IPS-NIHi7 (cell line): ENCODE results near the gene C2CD2L.
"Not testable (repeated sequence)": the region's sequence is repeated elsewhere in the genome, so short reads cannot be mapped to it uniquely, and the experiment has no call there.

ENCODE experiments used
- DNase-seq: peaks from one replicate; pipeline ENCODE4 v3.0.0; 2012; ENCODE audit warnings: mixed read lengths; ENCODE audit errors: extremely low spot score

C2CD2L gene

DNA sequence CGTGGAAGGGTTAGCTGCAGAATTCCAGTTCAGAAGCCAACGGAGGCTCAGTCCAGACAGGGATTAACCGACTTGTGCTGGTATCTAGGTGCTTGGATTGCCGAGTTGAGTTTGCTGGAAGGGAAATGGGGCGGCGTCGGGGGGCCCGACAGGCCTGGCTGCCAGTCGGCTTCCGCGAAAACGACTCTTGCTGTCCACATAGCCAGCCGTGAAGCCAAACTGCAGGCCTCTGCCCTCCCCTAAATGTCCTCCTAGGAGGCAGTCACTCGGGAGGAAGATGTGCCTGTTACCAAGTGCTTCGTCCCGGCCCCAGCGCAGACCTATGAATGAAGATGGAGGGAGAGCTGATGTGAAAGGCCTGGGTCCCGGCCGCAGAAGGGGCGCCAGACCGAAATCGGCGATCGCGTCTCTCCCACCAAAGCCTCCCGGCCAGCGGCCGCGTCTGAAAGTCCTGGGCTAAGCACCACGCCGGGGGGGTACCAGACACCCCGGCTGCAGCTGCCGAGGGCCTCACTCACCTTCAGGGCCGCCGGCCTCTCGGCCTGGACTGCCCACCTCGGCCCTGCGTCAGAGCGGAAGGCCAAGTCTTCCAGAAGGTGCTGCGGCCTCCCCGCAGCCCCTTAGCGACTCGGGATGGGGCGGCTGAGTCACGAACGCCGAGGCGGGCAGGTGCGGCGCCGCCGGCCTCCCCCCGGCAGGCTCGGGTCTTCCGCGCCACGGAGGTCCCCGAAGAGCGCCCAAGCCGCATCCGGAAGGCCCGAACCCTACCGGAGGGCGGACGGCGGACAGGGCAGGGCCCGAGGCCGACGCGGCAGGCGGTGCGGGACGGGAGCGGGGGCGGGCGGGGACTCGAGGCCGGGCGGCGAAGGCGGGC, 13.0 kb upstream of the C2CD2L start:
- DNase-seq = no peak

DNA sequence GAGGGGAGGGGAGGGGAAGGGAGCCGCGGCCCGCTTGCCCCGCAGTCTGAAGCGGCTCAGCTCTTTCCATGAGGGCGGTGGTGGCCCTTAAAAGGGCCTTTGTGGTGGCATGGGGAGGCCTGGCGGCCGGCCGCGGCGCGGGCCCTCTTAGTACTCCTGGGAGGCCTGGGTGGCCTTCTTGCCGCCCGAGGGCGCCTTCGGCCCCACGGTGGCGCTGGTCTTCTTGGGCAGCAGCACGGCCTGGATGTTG, 12.4 kb upstream of the C2CD2L start:
- DNase-seq = peak; percentile 33

DNA sequence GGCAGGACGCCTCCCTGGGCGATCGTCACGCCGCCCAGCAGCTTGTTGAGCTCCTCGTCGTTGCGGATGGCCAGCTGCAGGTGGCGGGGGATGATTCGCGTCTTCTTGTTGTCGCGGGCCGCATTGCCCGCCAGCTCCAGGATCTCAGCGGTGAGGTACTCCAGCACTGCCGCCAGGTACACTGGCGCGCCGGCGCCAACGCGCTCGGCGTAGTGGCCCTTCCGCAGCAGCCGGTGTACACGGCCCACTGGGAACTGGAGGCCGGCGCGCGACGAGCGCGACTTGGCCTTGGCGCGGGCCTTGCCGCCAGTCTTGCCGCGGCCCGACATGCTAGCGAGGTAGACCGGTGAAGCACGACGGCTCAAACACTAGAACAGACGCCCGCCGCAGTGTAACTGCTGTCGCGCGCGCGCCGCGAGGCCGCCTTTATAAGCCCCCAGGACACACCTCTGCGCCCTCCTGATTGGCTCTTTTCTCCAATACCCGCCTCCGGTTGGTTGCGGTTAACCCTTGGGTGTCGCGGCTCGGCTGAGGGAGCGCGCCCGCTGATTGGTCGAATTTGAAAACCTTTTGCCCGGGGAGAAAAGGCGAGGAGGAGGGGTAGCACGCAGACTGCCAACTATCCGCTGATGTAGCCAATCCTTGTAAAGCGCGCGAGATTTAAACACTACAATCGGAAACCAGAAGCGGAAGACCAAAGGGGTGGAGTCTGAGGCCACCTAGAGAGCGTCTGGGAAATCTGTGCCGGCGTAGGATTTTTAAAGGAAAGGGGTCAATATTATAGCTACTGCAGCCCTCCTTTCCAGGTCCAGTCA, 11.9 kb upstream of the C2CD2L start:
- peak; percentile 99 for DNase-seq

DNA sequence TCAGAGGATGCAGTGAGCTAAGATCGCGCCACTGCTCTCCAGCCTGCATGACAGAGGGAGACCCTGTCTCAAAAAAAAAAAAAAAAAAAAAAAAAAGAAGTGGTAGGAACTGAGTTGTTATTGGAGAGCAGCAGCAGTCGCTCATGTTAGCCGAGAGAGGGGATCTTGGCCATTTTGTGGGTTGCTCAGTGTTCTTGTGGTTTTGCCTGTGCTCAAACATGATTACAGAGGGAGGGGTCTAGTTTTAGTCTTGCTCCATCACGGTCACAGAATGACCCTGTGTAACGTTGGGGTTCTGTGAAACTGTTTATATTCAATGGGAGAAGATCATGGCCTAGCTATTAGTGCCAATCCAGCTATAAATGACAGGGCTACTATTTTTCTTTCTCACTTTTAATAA, 7.4 kb upstream of the C2CD2L start:
- DNase-seq = no peak

DNA sequence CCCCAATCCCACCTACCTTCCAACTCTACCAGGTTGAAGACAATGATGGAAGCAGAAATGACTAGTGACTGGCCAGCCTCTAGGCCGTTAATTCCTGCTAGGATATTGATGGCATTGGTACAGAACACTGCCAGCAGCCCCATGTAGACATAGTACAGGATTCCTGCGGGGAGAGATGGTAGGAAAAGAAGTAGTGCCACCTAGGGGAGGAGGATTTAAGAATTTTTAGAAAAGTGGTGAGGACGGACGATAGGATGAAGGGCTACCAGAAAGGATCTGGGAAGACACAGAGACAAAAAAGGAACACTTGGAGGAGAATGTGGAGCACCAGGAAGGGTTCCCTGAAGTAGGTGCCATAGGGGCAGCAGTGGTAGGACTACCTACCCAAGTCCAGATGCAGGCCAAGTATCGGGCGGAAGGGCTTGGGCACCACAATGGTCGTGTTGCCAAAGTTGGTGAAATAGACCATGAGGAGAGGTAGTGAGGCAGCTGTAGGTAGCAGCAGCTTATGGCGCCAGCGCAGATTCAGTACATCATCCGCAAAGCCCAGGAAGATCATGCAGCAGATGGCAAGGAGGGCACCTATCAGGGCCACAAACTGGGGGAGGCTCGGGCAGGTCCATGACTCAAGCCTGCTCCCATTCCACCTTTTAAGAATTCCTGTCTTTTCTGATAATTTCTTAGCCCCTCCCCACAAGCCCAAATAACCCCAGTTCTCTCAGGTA, 6.7 kb upstream of the C2CD2L start:
- DNase-seq = peak; percentile 26

DNA sequence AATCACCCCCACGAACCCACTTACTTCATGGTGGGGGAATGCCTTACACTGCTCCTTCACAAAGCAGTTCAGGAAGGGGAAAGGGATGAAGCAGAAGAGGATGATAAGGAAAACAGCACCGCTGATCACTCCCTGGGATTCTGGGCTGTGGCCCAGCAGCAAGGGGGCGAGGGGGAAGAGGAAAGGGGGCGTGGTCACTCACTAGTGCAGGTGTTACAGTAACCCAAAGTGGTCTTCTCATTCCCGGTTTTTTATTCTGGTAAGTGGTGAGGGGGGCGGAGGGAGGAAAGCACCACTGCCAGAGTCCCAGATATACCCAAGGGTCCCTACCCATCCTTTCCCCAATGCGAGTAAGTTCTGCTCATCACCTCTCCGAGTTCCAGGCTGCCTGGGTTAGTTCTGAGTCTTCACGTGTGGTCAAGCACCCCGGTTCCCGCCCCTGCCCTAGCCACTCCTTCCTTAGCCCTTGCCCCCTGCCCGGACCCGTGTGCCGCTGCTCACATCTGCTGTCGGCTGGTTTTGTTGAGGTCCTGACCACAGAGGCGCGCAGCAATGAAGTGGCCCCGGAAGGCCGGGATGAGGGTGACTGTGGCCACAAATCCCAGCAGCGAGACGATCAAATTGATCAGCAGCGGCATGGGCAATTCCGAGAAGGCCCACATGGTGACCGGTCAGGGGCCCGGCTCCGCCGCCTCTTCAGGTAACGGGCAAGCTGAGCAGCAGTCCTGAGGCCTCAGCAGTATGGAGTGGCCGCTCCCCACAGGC, 6.0 kb upstream of the C2CD2L start:
- DNase-seq = peak; percentile 51

DNA sequence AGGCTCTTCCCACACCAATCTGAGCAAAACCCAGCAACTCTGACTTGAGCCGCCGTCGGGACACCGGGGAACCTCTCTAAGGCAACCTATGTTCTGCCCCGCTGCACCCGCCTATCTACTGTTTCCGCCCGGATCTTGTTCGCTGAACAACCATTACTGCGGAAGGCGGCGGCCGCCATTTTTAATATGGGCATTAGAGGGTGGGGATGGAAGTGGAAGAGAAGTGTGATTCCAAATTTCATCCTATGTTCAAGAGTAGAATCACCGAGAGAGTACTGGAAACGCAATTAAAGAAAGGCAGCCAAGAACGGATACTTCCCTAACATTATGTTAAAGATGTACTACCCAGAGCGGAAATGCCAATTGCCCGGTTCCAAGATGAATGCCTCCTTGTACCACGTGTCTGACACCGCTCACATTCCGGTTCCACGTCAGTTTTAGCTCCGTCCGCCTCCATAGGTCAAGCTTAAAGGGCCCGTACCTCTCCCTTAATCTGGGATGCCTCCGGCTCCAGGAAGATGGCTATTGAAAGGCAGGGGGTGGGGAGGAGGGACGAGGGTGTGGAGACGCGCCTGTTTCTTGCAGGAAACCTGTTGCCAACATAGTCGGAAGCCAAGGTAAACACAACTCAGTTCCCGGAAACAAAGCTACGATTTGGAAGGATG, 5.3 kb upstream of the C2CD2L start, which contains the start of gene DPAGT1:
Gene DPAGT1 (minus strand): TSS at position 95 of the 665 bp plus-strand sequence. CDS start 198 bp downstream, outside the sequence.
- peak; percentile 86 for DNase-seq

DNA sequence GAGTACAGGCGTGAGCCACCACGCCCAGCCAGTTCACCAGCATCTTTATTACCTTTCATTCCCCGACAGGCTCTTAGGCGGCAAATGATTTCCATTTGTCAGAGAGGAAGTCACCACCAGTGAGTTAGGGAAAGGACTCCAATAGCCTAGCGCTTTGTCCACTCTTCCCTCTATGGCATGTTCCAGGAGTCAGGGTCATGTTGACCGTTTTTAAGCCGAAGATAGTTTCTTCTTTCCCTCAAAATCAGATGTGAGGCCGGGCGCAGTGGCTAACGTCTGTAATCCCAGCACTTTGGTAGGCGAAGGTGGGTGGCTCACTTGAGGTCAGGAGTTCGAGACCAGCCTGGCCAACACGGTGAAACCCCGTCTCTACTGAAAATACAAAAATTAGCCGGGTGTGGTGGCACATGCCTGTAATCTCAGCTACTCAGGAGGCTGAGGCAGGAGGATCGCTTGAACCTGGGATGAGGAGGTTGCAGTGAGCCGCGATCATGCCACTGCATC, 3.9 kb upstream of the C2CD2L start:
- DNase-seq = not testable (repeated sequence)

DNA sequence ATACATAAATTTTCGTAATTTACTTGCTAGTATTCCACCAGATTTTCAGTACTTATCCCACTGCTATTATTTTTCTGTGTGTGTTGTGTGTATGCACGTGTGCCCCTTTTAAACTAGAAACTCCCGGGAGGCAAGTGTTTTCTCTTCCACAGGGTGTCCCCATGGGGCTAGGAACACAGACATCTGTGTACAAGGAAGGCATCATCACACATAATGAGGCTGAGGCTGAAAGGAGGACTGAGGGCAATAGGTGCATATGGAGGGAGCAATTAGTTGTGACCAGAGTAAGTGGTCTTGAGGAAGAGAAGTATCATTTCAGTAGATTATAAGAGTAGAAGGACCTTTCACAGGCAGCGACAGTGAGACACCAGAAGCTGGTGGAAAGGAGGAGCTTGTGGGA, 3.4 kb upstream of the C2CD2L start:
- DNase-seq = no peak

DNA sequence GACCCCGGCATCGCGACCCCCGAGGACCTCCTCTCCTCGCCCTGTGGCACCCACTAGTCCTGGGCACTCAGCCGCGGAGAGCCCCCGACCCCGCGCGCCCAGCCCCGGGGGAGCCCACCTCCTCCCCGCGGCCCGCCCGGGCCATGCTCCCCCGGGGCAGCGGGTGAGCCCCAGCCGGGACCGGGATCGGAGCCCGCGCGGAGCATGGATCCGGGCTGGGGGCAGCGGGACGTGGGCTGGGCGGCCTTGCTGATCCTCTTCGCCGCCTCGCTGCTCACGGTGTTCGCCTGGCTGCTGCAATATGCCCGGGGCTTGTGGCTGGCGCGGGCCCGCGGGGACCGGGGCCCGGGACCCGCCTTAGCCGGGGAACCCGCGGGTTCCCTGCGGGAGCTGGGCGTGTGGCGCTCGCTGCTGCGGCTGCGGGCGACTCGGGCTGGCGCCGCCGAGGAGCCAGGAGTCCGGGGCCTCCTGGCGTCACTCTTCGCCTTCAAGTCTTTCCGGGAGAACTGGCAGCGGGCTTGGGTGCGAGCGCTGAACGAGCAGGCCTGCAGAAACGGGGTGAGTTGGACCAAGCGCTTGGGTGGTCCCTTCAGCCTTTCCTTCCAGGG, 498 bp downstream of the C2CD2L start:
- peak; percentile 19 for DNase-seq

DNA sequence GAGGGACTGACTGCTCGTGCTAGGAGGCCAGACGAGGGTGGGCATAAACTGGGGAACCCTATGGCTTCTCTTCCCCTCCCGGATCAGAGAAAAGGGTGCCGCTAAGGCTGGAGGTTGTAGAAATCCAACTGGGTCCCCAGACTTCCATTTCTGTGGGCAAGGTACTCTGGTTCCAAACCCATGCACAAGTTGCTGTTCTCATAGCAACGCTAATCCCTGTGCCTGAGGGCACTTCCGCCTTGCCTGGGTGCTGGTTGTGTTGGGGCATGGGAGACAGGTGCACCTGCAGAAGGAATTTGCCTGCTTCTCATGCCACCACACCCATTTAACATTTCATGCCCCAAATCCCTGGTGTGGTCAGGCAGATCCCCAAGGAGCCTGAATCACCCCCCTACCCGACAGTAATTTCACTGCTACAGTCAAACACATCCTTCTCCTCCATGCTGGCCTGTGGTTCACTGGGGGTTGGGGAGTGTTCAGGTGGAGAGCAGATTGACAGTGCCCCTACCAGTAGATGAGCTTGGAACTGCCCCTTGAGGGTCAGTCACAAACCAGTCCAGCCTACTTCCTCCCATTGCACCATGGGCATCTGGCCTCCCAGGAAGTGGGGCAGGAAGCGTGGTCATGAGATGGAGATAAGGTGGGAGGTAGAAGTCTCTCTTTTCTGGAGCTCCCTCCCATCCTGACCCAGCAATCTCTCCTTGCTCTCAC, 1.2 kb downstream of the C2CD2L start:
- DNase-seq = peak; percentile 32

DNA sequence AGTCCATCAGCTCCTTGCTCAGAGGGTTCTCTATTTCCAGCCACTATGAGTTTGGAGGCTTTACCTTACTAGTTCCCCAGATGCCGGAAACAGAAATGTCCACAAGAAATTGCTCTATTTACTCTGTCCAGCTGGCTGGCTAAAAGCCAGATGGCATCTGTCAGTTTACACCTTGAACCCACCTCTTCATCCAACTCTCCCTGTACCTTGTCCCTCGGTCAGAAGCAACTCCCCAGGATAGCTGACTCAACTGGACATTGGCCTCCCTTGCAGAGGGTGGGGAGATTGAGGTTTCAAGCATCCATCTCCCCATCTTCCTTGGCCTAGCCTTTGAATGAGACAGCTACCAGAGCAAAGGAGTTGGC, 1.7 kb downstream of the C2CD2L start:
- DNase-seq = no peak

DNA sequence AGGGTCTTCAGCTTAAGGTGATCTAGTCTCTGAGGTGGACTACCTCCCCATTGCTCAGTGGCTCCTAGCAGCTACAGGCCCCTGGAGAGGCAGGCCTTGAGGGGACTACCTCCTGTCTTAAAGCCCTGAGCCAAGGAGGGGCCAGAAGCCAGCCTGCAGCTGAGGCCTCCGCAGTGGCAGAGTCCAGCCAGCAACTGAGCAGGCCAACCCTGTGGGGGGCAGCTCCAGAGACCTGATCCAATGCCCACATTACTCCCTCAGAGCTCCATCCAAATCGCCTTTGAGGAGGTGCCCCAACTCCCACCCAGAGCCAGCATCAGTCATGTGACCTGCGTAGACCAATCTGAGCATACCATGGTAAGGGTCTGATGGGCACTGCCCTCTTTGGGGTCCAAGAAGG, 2.7 kb downstream of the C2CD2L start:
- no peak for DNase-seq

DNA sequence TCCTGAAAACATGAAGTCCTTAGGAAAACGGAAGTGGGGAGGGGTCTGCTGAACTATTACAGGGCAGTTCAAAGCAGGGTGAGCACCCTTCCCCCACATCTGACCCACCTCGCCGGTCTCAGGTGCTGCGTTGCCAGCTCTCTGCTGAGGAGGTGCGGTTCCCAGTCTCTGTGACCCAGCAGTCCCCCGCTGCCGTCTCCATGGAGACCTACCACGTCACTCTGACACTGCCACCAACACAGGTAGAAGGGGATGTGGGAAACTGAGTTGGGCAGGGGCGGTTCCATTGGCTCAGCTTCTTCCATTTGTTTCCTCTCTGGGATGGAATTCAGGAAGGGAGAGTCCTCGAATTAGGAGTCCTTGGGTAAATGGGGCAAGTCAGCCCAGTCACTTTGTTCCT, 3.3 kb downstream of the C2CD2L start:
- DNase-seq = no peak

DNA sequence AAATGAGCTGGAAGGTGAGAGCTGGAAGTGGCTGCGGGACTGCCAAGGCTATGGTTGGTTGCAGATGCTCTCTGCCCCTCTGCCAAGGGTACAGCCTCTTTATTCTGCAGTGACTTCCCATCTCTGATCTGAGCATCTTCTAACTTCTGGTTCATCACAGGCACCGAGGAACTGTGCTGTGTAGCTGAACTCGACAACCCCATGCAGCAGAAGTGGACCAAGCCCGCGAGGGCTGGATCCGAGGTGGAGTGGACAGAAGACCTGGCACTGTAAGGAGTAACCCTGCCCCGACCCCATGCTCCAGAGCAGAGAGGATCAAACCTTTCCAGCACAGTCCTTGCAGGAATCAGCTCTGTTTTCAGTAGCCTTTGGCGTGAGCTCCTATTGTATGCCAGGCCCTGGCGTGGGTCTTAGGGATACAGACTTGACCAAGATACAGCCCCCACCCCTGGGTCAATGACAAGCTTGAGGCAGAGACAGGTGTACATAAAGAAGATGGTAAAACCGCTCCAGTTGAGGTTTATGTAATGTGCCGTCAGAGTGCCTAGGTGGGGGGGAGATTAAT, 4.3 kb downstream of the C2CD2L start:
- no peak for DNase-seq

DNA sequence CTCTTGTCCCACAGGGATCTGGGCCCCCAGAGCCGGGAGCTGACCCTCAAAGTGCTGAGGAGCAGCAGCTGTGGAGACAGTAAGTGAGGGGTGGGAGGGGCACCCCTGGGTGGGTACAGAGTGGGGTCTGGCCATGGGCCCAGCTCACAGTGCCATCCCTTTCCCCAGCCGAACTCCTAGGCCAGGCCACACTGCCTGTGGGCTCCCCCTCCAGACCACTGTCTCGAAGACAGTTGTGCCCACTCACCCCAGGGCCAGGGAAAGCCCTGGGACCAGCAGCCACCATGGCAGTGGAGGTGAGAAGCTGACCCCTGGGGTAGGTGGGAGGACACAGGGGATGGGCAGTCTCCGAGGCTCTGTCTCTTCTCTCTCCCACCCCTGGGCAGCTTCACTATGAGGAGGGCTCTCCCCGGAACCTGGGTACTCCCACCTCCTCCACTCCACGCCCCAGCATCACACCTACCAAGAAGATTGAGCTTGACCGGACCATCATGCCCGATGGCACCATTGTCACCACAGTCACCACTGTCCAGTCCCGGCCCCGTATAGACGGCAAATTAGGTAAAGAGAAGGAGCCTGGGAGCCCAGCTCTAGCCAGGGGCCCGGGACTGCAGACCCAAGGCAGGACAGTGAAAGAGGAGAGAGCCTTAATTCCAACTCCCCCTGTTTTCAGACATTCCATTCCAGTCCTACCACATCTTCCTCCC, 5.3 kb downstream of the C2CD2L start:
- no peak for DNase-seq

DNA sequence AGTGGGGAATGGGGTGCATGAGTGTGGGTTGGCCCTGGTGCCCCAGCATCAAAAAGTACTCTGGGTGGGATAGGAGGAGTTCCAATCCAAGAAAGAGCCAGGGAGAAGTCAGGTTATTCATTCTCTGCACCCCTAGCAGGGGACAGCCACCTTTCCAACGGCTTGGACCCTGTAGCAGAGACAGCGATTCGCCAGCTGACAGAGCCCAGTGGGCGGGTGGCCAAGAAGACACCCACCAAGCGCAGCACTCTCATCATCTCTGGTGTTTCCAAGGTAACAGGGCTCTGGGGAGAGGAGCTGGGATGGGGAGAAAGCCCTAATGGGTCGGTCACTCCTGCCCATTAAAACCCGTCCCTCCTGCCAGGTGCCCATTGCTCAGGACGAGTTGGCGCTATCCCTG, 6.6 kb downstream of the C2CD2L start:
- DNase-seq = no peak

DNA sequence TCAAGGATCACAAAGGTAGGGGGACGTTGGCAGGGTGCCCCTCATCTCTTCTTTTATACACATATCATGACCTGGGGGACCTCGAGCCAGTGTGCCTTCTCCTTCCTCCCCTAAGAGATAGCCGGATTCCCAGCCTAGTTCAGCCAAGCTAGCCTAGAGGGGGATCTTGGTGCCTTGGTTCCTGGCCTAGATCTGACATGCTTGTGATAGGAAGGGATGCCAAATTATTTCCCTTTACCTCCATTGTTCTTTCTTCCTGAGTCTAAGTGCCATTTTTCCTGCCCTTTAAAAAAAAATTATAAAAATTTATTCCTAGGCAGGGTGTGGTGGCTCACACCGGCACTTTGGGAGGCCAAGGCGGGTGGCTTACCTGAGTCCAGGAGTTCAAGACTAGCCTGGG, 7.2 kb downstream of the C2CD2L start:
- no peak for DNase-seq
